DOHH2 (cell line): Measurements from ENCODE around the gene PRIM2.
"Not testable (repeated sequence)": the region's sequence is repeated elsewhere in the genome, so short reads cannot be mapped to it uniquely, and the experiment has no call there.

Experiments used
- EZH2phosphoT487 ChIP-seq: fragments of 200-600 bp; sonication (generic); IDR thresholded peaks from 2 replicates; pipeline ENCODE4 v1.6.1; 2017; ENCODE audit warnings: borderline replicate concordance, mild to moderate bottlenecking, antibody characterized with exemption, low read length, moderate library complexity, mixed read lengths
- TF ChIP-seq, protein P1 (sequence below): fragments of 200-600 bp; sonication (generic); IDR thresholded peaks from one replicate; pipeline ENCODE4 v1.5.1; 2014; ENCODE audit warnings: antibody characterized with exemption, mild to moderate bottlenecking, low read depth, low read length; ENCODE audit not compliant: poor library complexity, severe bottlenecking

DNA sequence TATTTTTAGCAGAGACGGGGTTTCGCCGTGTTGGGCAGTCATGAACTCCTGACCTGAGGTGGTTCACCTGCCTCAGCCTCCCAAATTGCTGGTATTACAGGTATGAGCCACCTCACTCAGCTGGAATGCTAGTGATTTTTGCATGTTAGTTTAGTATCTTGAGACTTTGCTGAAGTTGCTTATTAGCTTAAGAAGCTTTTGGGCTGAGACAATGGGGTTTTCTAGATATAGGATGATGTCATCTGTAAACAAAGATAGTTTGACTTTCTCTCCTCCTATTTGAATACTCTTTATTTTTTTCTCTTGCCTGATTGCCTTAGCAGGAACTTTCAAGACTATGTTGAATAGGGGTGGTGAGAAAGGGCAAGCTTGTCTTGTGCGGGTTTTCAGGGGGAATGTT is 57.3 kb downstream of the PRIM2 start:
- TF ChIP-seq, protein P1, sequence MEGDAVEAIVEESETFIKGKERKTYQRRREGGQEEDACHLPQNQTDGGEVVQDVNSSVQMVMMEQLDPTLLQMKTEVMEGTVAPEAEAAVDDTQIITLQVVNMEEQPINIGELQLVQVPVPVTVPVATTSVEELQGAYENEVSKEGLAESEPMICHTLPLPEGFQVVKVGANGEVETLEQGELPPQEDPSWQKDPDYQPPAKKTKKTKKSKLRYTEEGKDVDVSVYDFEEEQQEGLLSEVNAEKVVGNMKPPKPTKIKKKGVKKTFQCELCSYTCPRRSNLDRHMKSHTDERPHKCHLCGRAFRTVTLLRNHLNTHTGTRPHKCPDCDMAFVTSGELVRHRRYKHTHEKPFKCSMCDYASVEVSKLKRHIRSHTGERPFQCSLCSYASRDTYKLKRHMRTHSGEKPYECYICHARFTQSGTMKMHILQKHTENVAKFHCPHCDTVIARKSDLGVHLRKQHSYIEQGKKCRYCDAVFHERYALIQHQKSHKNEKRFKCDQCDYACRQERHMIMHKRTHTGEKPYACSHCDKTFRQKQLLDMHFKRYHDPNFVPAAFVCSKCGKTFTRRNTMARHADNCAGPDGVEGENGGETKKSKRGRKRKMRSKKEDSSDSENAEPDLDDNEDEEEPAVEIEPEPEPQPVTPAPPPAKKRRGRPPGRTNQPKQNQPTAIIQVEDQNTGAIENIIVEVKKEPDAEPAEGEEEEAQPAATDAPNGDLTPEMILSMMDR: not testable (repeated sequence)
- not testable (repeated sequence) for TF ChIP-seq EZH2phosphoT487
